Measurements from ENCODE around the gene C1orf174. TPM values are rescaled to one million over a fixed set of nuclear protein-coding genes. Genes with fewer than 3 reads are reported as not detected.

Gene C1orf174
- total and polyA plus RNA-seq, 2 of the 13 experiments (the other 11 are each of a cell fraction or from before 2014, with no cell fraction given), result 21.6 to 31.4 TPM

- TF ChIP-seq ZC3H13 (CRISPR knock-in tag; IDR thresholded peaks at IDR 0.05), result no peak
These were observed 45.1 kb upstream of the C1orf174 start (continued) for GRCh38 chr1:3945222-3945621.

GRCh38 chr1:3944578-3945125, 44.6 kb upstream of the C1orf174 start:
- H3K27ac ChIP-seq (ENCODE audit: extremely low read length, insufficient read depth, low read length), result no peak overlapping the region
- DNase-seq (ENCODE audit: low spot score) (no peak), FAIRE-seq (no peak), ATAC-seq (peak; percentile 63)
- peaks cover 12 to 66% of the 10 kb centered on the region in 2 experiments; a peak in 4 of 5 replicates for H3K27me3 ChIP-seq (ENCODE audit: control insufficient read depth in 1 of 2, insufficient read depth in 2 of 2, low read length in 2 of 2)
- H3K9me3 ChIP-seq (ENCODE audit: low read length), result no peaks in the 10 kb centered on the region
- H3K4me3 ChIP-seq (replicated peaks in 1 of 3; ENCODE audit: insufficient read depth in 1 of 3, low read depth in 2 of 3, low read length in 3 of 3), result peak overlapping the region in 1 of 3 experiments; percentile 22; a peak in 1 of 6 replicates
- BruUV-seq (replicated peaks), result no TSS peak
- in situ Hi-C loops (cut with HindIII; ENCODE audit: extremely low pct_ligation_motif_present, low pct_unique_long_range_greater_than_20kb), result no loop called here
- TF ChIP-seq ZNF577 (CRISPR knock-in tag; IDR thresholded peaks at IDR 0.05; ENCODE audit: borderline replicate concordance, low read depth) (no peak), ZFX (CRISPR knock-in tag; IDR thresholded peaks at IDR 0.05; ENCODE audit: low read depth) (0 out of 2 replicates have a peak, but pooled peaks have one; percentile 26)
- H3K4me1 ChIP-seq (ENCODE audit: insufficient read depth, low read length), result peaks cover 29% of the 10 kb centered on the region
- no peak overlapping the region for H3K9ac ChIP-seq (ENCODE audit: insufficient read depth, low read depth, low read length)
- ChIA-PET POLR2A (no interaction called here), CTCF (ENCODE audit: low intra/inter-chr PET ratio, low total read pairs) (no interaction called here)
- no peaks in the 10 kb centered on the region for H4K20me1 ChIP-seq (ENCODE audit: insufficient read depth, low read length)
- WGBS (ENCODE audit: low lambda C conversion rate), result 14% methylated on average over 10 of the region's 13 CpGs
- no peaks in the 10 kb centered on the region for H3K36me3 ChIP-seq (replicated peaks in 1 of 2; ENCODE audit: control insufficient read depth in 1 of 2, insufficient read depth in 2 of 2, low read length in 2 of 2)
- H2AFZ ChIP-seq (ENCODE audit: low read length), result no peak overlapping the region
- no peaks in the 10 kb centered on the region for H3K79me2 ChIP-seq (ENCODE audit: insufficient read depth, low read length)
- peak overlapping the region; percentile 46 for H3K4me2 ChIP-seq (ENCODE audit: low read depth, low read length)
- intact Hi-C loops (cut with micrococcal nuclease; ENCODE audit: unreplicated experiment), result no loop called here

- Histone ChIP-seq H3K27me3 (ENCODE audit: control insufficient read depth in 1 of 2, insufficient read depth in 2 of 2, low read length in 2 of 2) (peaks cover 12 to 71% of the 10 kb centered on the region in 2 experiments; a peak in 4 of 5 replicates), H2AFZ (ENCODE audit: low read length) (no peak overlapping the region), H3K4me2 (ENCODE audit: low read depth, low read length) (peak overlapping the region; percentile 46), H3K4me1 (ENCODE audit: insufficient read depth, low read length) (peaks cover 29% of the 10 kb centered on the region), H4K20me1 (ENCODE audit: insufficient read depth, low read length) (peaks cover 2% of the 10 kb centered on the region; the same call in 1 of the 2 replicates), H3K36me3 (replicated peaks in 1 of 2; ENCODE audit: control insufficient read depth in 1 of 2, insufficient read depth in 2 of 2, low read length in 2 of 2) (no peaks in the 10 kb centered on the region), H3K27ac (ENCODE audit: extremely low read length, insufficient read depth, low read length) (no peak overlapping the region), H3K79me2 (ENCODE audit: insufficient read depth, low read length) (no peaks in the 10 kb centered on the region), H3K9me3 (ENCODE audit: low read length) (no peaks in the 10 kb centered on the region), H3K4me3 (replicated peaks in 1 of 3; ENCODE audit: insufficient read depth in 1 of 3, low read depth in 2 of 3, low read length in 3 of 3) (no peak overlapping the region), H3K9ac (ENCODE audit: insufficient read depth, low read depth, low read length) (no peak overlapping the region)
- intact Hi-C loops (cut with micrococcal nuclease; ENCODE audit: unreplicated experiment) (no loop called here), in situ Hi-C loops (cut with HindIII; ENCODE audit: extremely low pct_ligation_motif_present, low pct_unique_long_range_greater_than_20kb) (no loop called here)
- FAIRE-seq, result no peak
- ChIA-PET POLR2A (no interaction called here), CTCF (ENCODE audit: low intra/inter-chr PET ratio, low total read pairs) (no interaction called here)
- WGBS (ENCODE audit: low lambda C conversion rate), result 51% methylated on average over 28 of the region's 29 CpGs
- no TSS peak for BruUV-seq (replicated peaks)
- no peak for ATAC-seq
- no peak for DNase-seq (ENCODE audit: low spot score)
- TF ChIP-seq ZNF772 (CRISPR knock-in tag; IDR thresholded peaks at IDR 0.05) (no peak), ZNF597 (CRISPR knock-in tag; IDR thresholded peaks at IDR 0.05) (no peak), FIP1L1 (IDR thresholded peaks at IDR 0.05; ENCODE audit: borderline replicate concordance, insufficient read depth, low read depth, low read length) (no peak), ZNF282 (IDR thresholded peaks at IDR 0.05; ENCODE audit: partially characterized antibody) (no peak), KLF13 (CRISPR knock-in tag; IDR thresholded peaks at IDR 0.05) (no peak), SIN3A (IDR thresholded peaks at IDR 0.05; ENCODE audit: borderline replicate concordance, low read depth, low read length) (no peak)
These were observed 43.9 kb upstream of the C1orf174 start for GRCh38 chr1:3943806-3944577.
